ENCODE results near the gene PDCD7.
"Not testable (repeated sequence)": the region's sequence is repeated elsewhere in the genome, so short reads cannot be mapped to it uniquely, and the experiment has no call there.

DNA sequence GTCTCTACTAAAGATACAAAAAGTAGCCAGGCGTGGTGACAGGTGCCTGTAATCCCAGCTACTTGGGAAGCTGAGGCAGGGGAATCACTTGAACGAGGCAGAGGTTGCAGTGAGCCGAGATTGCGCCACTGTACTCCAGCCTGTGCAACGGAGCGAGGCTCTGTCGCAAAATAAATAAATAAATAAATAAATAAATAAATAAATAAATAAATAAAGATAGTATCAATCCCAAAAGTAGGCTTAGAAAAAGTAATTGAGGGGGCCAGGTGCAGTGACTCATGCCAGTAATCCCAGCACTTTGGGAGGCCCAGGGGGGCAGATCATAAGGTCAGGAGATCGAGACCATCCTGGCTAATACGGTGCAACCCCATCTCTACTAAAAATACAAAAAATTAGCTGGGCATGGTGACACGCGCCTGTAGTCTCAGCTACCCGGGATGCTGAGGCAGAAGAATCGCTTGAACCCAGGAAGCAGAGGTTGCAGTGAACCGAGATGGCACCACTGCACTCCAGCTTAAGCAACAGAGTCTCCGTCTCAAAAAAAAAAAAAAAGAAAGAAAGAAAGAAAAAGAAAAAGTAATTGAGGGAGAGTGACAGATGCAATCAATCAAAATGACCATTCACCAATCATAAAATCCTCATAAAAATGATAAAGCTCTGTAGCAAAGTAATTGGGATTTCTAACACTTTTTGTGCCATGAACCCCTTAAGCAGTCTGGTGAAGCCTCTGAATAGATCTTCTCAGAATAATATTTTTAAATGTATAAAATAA lies 48.2 kb upstream of the PDCD7 start:
- TF ChIP-seq POLR2A (IDR thresholded peaks at IDR 0.05): not testable (repeated sequence)
- TF ChIP-seq, protein P1, sequence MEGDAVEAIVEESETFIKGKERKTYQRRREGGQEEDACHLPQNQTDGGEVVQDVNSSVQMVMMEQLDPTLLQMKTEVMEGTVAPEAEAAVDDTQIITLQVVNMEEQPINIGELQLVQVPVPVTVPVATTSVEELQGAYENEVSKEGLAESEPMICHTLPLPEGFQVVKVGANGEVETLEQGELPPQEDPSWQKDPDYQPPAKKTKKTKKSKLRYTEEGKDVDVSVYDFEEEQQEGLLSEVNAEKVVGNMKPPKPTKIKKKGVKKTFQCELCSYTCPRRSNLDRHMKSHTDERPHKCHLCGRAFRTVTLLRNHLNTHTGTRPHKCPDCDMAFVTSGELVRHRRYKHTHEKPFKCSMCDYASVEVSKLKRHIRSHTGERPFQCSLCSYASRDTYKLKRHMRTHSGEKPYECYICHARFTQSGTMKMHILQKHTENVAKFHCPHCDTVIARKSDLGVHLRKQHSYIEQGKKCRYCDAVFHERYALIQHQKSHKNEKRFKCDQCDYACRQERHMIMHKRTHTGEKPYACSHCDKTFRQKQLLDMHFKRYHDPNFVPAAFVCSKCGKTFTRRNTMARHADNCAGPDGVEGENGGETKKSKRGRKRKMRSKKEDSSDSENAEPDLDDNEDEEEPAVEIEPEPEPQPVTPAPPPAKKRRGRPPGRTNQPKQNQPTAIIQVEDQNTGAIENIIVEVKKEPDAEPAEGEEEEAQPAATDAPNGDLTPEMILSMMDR (IDR thresholded peaks at IDR 0.05): not testable (repeated sequence)
